Tibial nerve (tissue), 4 donors: ENCODE data around the gene GTSF1L. TPM values are rescaled to one million over a fixed set of nuclear protein-coding genes. Genes with fewer than 3 reads are reported as not detected.

ENCODE experiments used
- DNase-seq, 2 donors: peaks; one replicate each; pipeline ENCODE4 v3.0.0-alpha.2; 2019; ENCODE audit warnings: low spot score in 2 of 2
- H3K27ac ChIP-seq, 4 donors: fragments of 200-600 bp; sonication (generic) in 3 of 4; one replicate each; pipeline ENCODE4 v1.5.1; 2017 to 2019; ENCODE audit warnings: mild to moderate bottlenecking in 1 of 4
- H3K27me3 ChIP-seq, 2 donors: fragments of 200-600 bp; sonication (generic) in 1 of 2; one replicate each; pipeline versions ENCODE4 v1.5.1 to v1.6.0; 2017 to 2019
- H3K36me3 ChIP-seq, 3 donors: fragments of 200-600 bp; sonication (generic); one replicate each; pipeline ENCODE4 v1.5.1; 2018 to 2019
- H3K4me1 ChIP-seq, 4 donors: fragments of 200-600 bp; sonication (generic) in 3 of 4; one replicate each; pipeline ENCODE4 v1.5.1; 2017 to 2019
- H3K4me3 ChIP-seq, 4 donors: fragments of 200-600 bp; sonication (generic) in 3 of 4; one replicate each; pipeline ENCODE4 v1.5.1; 2017 to 2019; ENCODE audit warnings: mild to moderate bottlenecking in 1 of 4, moderate library complexity in 1 of 4
- H3K9me3 ChIP-seq, 4 donors: fragments of 200-600 bp; sonication (generic) in 3 of 4; one replicate each; pipeline ENCODE4 v1.5.1; 2017 to 2019
- EP300 ChIP-seq, 2 donors: sonication (generic); formaldehyde crosslinking; IDR thresholded peaks; one replicate each; pipeline ENCODE4 v1.6.1; 2017; ENCODE audit warnings: antibody characterized with exemption in 2 of 2, mild to moderate bottlenecking in 1 of 2
- POLR2A ChIP-seq, 2 donors: fragments of 450-650 bp; IDR thresholded peaks; one replicate each; pipeline ENCODE4 v1.6.1; 2017; ENCODE audit warnings: antibody characterized with exemption in 2 of 2, mild to moderate bottlenecking in 2 of 2, moderate library complexity in 2 of 2
- WGBS, 2 donors: methylation state at CpG; one replicate each; pipeline ENCODE4 v1.1.5; 2018; 5-methylcytosine and 5-hydroxymethylcytosine counted together
- total RNA-seq, 4 donors: library from RNA; depleted of rRNA; stranded (reverse); fragments of >200 nt; gene quantifications; one replicate each; pipeline ENCODE4 v1.1.0, GENCODE V29; 2016
- TF ChIP-seq, protein P1 (sequence below), 5 experiments: fragments of 200-600 bp in 3 of 5; fragments of 450-650 bp in 2 of 5; sonication (generic) in 3 of 5; IDR thresholded peaks; one replicate each; pipeline ENCODE4 v1.5.1; 2016 to 2019; ENCODE audit warnings: antibody characterized with exemption in 5 of 5, mild to moderate bottlenecking in 3 of 5, moderate library complexity in 2 of 5

Gene GTSF1L
- total RNA-seq = not detected

DNA sequence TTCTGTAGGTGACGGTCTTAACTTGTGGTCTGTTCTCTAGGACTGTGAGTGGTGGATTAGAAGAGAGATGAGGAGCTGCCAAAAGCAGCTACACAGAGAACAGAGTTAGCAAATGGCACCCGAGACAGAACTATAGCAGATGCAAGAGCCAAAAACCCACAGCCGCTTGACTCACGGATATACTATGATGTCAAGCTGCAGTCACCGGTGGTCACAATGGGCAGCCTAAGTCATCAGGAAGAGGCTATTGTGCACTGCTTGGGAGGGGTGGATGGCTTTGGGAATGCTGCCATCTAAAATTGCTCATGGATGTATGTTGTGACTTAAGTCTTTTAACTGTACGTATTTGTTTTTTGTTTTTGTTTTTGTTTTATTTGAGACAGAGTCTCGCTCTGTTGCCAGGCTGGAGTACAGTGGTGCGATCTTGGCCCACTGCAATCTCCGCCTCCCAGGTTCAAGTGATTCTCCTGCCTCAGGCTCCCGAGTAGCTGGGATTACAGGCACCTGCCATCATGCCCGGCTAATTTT lies at the start of gene GTSF1L:
Gene GTSF1L, minus strand, starts transcription at position 192 of the 528 bp plus-strand sequence. CDS start 308 bp downstream, outside the sequence.
- no peak for DNase-seq

GRCh38 chr20:43774754-43775153 lies 48.0 kb upstream of the GTSF1L start:
- Histone ChIP-seq H3K36me3 (no peaks in the 10 kb centered on the region), H3K4me1 (no peaks in the 10 kb centered on the region), H3K4me3 (no peak overlapping the region), H3K9me3 (peaks cover 0 to 35% (median 1%) of the 10 kb centered on the region in 4 donors), H3K27me3 (no peaks in the 10 kb centered on the region), H3K27ac (no peak overlapping the region)
- WGBS, 2 donors = 83 to 87% methylated on average over 10 of the region's 10 CpGs
- TF ChIP-seq POLR2A (IDR thresholded peaks at IDR 0.05) (no peak), EP300 (IDR thresholded peaks at IDR 0.05) (no peak)
- TF ChIP-seq, protein P1, sequence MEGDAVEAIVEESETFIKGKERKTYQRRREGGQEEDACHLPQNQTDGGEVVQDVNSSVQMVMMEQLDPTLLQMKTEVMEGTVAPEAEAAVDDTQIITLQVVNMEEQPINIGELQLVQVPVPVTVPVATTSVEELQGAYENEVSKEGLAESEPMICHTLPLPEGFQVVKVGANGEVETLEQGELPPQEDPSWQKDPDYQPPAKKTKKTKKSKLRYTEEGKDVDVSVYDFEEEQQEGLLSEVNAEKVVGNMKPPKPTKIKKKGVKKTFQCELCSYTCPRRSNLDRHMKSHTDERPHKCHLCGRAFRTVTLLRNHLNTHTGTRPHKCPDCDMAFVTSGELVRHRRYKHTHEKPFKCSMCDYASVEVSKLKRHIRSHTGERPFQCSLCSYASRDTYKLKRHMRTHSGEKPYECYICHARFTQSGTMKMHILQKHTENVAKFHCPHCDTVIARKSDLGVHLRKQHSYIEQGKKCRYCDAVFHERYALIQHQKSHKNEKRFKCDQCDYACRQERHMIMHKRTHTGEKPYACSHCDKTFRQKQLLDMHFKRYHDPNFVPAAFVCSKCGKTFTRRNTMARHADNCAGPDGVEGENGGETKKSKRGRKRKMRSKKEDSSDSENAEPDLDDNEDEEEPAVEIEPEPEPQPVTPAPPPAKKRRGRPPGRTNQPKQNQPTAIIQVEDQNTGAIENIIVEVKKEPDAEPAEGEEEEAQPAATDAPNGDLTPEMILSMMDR (IDR thresholded peaks at IDR 0.05) = no peak
- no peak for DNase-seq

More for the DNA sequence above, at the start of gene GTSF1L:
- no peak within 1 kb of the TSS for H3K4me3 ChIP-seq
- WGBS, 2 donors = 71 to 72% methylated on average over 11 of the region's 11 CpGs
- H3K4me1 ChIP-seq = no peaks in the 10 kb centered on the region
- peaks cover 0 to 2% (median 0%) of the 10 kb centered on the region in 4 donors for H3K9me3 ChIP-seq
- TF ChIP-seq EP300 (IDR thresholded peaks at IDR 0.05) = no peak
- TF ChIP-seq, protein P1 (IDR thresholded peaks at IDR 0.05) = no peak
- no peak for TF ChIP-seq POLR2A (IDR thresholded peaks at IDR 0.05)
- no peaks in the 10 kb centered on the region for H3K27me3 ChIP-seq
- no peak within 1 kb of the TSS for H3K27ac ChIP-seq
- no peaks in the 10 kb centered on the region for H3K36me3 ChIP-seq

GRCh38 chr20:43771503-43772190 lies 44.8 kb upstream of the GTSF1L start:
- H3K4me1 ChIP-seq = no peaks in the 10 kb centered on the region
- H3K9me3 ChIP-seq = peaks cover 0 to 6% (median 0%) of the 10 kb centered on the region in 4 donors
- no peaks in the 10 kb centered on the region for H3K27me3 ChIP-seq
- no peak for DNase-seq
- H3K36me3 ChIP-seq = no peaks in the 10 kb centered on the region
- H3K4me3 ChIP-seq = no peak overlapping the region
- H3K27ac ChIP-seq = no peak overlapping the region
- 88 to 90% methylated on average over 9 of the region's 9 CpGs for WGBS, 2 donors
- TF ChIP-seq EP300 (IDR thresholded peaks at IDR 0.05) = no peak
- TF ChIP-seq POLR2A (IDR thresholded peaks at IDR 0.05) = no peak
- TF ChIP-seq, protein P1 (IDR thresholded peaks at IDR 0.05) = no peak

DNA sequence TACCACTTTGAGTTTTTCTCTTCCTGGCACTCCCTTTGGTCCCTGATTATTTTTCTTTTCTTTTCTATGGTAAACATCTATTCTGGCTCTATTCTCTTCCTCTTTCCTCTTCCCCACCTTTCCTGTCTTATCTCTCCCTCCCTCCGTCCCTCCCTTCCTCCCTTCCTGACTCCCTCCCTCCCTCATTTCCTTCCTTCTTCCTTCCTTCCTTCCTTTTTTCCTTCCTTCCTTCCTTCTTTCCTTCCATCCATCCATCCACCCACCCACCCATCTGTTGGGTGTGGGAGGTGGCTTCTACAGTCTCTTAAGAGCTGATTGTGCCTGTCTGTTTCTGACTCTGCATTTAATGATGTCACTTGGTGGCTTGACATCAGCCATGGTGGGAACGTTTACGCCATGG lies 43.5 kb upstream of the GTSF1L start:
- Histone ChIP-seq H3K27ac (no peak overlapping the region), H3K27me3 (no peaks in the 10 kb centered on the region), H3K4me1 (no peaks in the 10 kb centered on the region), H3K4me3 (no peak overlapping the region), H3K36me3 (no peaks in the 10 kb centered on the region), H3K9me3 (peaks cover 0 to 2% (median 0%) of the 10 kb centered on the region in 4 donors)
- DNase-seq = no peak
- TF ChIP-seq POLR2A (IDR thresholded peaks at IDR 0.05) = no peak
- TF ChIP-seq EP300 (IDR thresholded peaks at IDR 0.05) = no peak
- TF ChIP-seq, protein P1 (IDR thresholded peaks at IDR 0.05) = no peak
- WGBS, 2 donors = 71 to 72% methylated on average over 3 of the region's 3 CpGs
